Measurements from ENCODE around the gene CCDC12. TPM values are rescaled to one million over a fixed set of nuclear protein-coding genes. Genes with fewer than 3 reads are reported as not detected.

The CCDC12 gene
- total RNA-seq, 6 experiments from 2014 or later = 14.6 to 24.2 (median 17.0) TPM

GRCh38 chr3:46938118-46938517, 38.4 kb downstream of the CCDC12 start:
- Histone ChIP-seq H3K27ac (peak overlapping the region in 1 of 3 donors; percentile 30), H3K36me3 (peaks cover 0 to 29% (median 9%) of the 10 kb centered on the region in 4 donors), H3K4me3 (no peak overlapping the region), H3K9me3 (no peaks in the 10 kb centered on the region), H3K4me1 (peaks cover 0 to 55% (median 28%) of the 10 kb centered on the region in 4 donors), H3K27me3 (no peaks in the 10 kb centered on the region)
- intact Hi-C loops (cut with DNase I) = no loop called here
- no CpG with 5 or more reads among the region's 2 CpGs for WGBS (ENCODE audit: insufficient coverage, low coverage, low lambda C conversion rate, missing lambda C conversion rate)
- DNase-seq = no peak
- no peak for ATAC-seq
- TF ChIP-seq POLR2A (IDR thresholded peaks at IDR 0.05) = no peak
- no peak for TF ChIP-seq CTCF (IDR thresholded peaks at IDR 0.05)

- ATAC-seq (no peak), DNase-seq (no peak)
- Histone ChIP-seq H3K9me3 (no peaks in the 10 kb centered on the region), H3K27ac (peak overlapping the region in 1 of 3 donors; percentile 84), H3K4me1 (peaks cover 0 to 60% (median 35%) of the 10 kb centered on the region in 4 donors), H3K4me3 (no peak overlapping the region), H3K27me3 (no peaks in the 10 kb centered on the region), H3K36me3 (peaks cover 0 to 29% (median 9%) of the 10 kb centered on the region in 4 donors)
- WGBS (ENCODE audit: insufficient coverage, low coverage, low lambda C conversion rate, missing lambda C conversion rate) = 72% methylated on average over 3 of the region's 5 CpGs
- TF ChIP-seq POLR2A (IDR thresholded peaks at IDR 0.05) (no peak), CTCF (IDR thresholded peaks at IDR 0.05) (no peak)
- intact Hi-C loops (cut with DNase I) = no loop called here
These were observed 39.8 kb downstream of the CCDC12 start for GRCh38 chr3:46936733-46937250.

- H3K27me3 ChIP-seq = no peaks in the 10 kb centered on the region
- H3K4me1 ChIP-seq = peaks cover 0 to 67% (median 39%) of the 10 kb centered on the region in 4 donors
- TF ChIP-seq POLR2A (IDR thresholded peaks at IDR 0.05) (no peak), CTCF (IDR thresholded peaks at IDR 0.05) (no peak)
- DNase-seq (no peak), ATAC-seq (peak in 1 of 4 donors; percentile 2)
- intact Hi-C loops (cut with DNase I) = no loop called here
- no peaks in the 10 kb centered on the region for H3K9me3 ChIP-seq
- peak overlapping the region; percentile 8 to 84 (median 11) for H3K27ac ChIP-seq
- H3K4me3 ChIP-seq = no peak overlapping the region
- WGBS (ENCODE audit: insufficient coverage, low coverage, low lambda C conversion rate, missing lambda C conversion rate) = 65% methylated on average over 7 of the region's 7 CpGs
- H3K36me3 ChIP-seq = peaks cover 0 to 29% (median 9%) of the 10 kb centered on the region in 4 donors
These were observed 40.5 kb downstream of the CCDC12 start for GRCh38 chr3:46935989-46936558.

GRCh38 chr3:46935168-46935858, 41.2 kb downstream of the CCDC12 start:
- Histone ChIP-seq H3K27ac (peak overlapping the region; percentile 7 to 84 (median 46)), H3K4me3 (no peak overlapping the region), H3K27me3 (no peaks in the 10 kb centered on the region), H3K36me3 (peaks cover 0 to 23% (median 7%) of the 10 kb centered on the region in 4 donors), H3K4me1 (peaks cover 0 to 71% (median 45%) of the 10 kb centered on the region in 4 donors), H3K9me3 (no peaks in the 10 kb centered on the region)
- intact Hi-C loops (cut with DNase I) = no loop called here
- ATAC-seq (peak; percentile 81 to 88 (median 84)), DNase-seq (peak; percentile 79 to 87 (median 83))
- whole genome bisulfite sequencing (ENCODE audit: insufficient coverage, low coverage, low lambda C conversion rate, missing lambda C conversion rate) = 10% methylated on average over 2 of the region's 7 CpGs
- TF ChIP-seq POLR2A (IDR thresholded peaks at IDR 0.05) = no peak
- TF ChIP-seq CTCF (IDR thresholded peaks at IDR 0.05) = peak; percentile 24 to 48 (median 41)
